NB4 (cell line): ENCODE data around the gene RASL11A.

Experiments used
- POLR2A ChIP-seq: IDR thresholded peaks from 2 replicates; pipeline ENCODE4 v1.6.1; 2011; ENCODE audit warnings: mild to moderate bottlenecking; ENCODE audit not compliant: insufficient read length; ENCODE audit errors: extremely low read depth
- TF ChIP-seq, protein P1 (sequence below): IDR thresholded peaks from one replicate; pipeline ENCODE4 v1.5.1; 2012; ENCODE audit warnings: low read depth, low read length

DNA sequence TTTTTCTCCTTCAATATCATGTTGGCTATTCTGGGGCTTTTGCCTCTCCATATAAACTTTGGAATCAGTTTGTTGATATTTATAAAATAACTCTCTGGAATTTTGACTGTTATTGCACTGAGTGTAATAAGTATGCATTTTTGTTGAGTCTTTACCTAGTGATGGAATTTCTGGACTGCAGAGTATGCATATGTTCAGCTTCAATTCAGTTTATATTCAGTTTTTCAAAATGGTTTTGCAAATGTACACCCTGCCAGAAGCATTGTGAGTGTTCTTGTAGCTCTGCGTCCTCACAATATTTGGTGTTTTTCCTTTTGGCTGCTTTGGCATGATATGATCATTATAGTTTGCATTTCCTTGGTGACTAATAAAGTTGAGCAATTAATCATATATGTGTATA lies 43.1 kb downstream of the RASL11A start:
- no peak for TF ChIP-seq POLR2A
- TF ChIP-seq, protein P1, sequence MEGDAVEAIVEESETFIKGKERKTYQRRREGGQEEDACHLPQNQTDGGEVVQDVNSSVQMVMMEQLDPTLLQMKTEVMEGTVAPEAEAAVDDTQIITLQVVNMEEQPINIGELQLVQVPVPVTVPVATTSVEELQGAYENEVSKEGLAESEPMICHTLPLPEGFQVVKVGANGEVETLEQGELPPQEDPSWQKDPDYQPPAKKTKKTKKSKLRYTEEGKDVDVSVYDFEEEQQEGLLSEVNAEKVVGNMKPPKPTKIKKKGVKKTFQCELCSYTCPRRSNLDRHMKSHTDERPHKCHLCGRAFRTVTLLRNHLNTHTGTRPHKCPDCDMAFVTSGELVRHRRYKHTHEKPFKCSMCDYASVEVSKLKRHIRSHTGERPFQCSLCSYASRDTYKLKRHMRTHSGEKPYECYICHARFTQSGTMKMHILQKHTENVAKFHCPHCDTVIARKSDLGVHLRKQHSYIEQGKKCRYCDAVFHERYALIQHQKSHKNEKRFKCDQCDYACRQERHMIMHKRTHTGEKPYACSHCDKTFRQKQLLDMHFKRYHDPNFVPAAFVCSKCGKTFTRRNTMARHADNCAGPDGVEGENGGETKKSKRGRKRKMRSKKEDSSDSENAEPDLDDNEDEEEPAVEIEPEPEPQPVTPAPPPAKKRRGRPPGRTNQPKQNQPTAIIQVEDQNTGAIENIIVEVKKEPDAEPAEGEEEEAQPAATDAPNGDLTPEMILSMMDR: no peak
